CD4-positive, alpha-beta T cell treated with Interleukin-4 for 4 hours (primary cell): ENCODE results near the gene SLC1A1.

ENCODE experiments used
- DNase-seq: peaks from one replicate; pipeline ENCODE4 v3.0.0-alpha.2; 2020

SLC1A1 gene

GRCh38 chr9:4581861-4582565 lies 91.7 kb downstream of the SLC1A1 start:
- DNase-seq: no peak

DNA sequence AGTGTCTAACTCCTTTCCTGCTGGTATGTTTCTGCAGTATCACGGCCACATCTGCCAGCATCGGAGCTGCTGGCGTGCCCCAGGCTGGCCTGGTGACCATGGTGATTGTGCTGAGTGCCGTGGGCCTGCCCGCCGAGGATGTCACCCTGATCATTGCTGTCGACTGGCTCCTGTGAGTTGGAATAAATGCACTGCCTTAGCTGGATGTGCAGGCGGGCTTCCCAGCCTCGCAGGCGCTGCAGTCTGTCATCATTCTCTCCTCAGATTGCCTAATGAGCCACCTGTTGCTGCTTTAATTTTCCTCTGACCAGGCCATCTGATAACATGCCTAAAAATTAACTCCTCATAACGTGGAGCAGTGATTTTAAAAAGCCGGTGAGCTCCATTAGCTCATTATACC lies 92.7 kb downstream of the SLC1A1 start:
- no peak for DNase-seq

- DNase-seq: no peak
Observed at GRCh38 chr9:4584636-4585035, 94.4 kb downstream of the SLC1A1 start.

- DNase-seq: no peak
Observed at GRCh38 chr9:4585135-4585534, 94.9 kb downstream of the SLC1A1 start.

DNA sequence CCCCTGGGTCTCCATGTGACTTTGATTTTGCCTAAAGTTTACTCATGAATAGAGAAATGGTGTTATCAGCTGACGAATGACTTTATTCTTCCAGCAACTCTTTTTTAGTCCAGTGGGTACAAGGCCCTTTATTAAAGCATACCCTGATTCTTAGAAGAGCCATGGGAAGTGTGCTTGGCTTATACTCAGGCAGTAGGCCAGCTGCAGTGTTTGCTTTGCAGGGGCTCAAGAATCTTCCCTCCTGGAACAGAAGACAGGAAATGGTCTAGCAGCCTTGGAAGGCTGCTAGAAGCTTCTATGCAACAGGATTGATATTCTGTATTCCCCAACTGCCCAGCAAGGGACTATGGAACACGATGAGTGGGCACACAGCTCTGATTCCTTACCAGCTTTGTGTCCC lies 98.5 kb downstream of the SLC1A1 start:
- DNase-seq: no peak

GRCh38 chr9:4590430-4591122 lies 100.3 kb downstream of the SLC1A1 start:
- DNase-seq: no peak

DNA sequence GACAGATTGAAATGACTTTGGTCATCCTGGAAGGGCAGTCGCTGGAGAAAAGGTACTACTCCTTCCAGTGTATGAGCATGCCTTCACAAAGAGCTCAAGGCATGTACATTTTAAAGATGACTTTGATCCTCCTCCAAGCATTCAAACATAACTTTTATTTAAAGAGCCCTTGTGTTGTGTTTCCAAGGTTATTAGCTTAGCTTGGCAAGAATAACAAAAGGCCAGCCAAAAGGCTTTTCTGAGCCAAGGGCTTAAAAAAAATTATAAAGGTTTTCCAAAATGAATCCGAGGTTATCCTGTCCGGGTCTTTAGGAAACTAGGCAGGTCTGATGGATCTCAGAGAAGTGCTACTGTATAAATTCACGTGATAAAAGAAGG lies 100.8 kb downstream of the SLC1A1 start:
- DNase-seq: no peak

DNA sequence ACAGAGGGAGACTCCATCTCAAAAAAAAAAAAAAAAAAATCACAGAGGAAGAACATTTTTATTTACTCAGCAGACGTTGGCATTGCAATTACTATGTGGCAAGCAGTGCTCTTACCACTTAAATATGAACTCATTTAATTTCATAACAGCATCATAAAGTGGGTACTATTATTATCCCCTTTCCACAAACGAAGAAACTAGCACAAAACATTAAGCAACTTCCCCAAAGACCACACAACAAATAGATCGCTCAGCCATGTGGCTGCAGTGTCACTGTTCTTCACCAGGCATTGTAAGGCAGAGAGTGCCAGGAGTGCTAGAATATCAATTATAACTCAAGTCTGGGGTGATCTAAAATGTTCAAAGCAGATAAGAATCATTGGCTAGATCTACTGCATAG lies 102.0 kb downstream of the SLC1A1 start:
- DNase-seq: no peak

GRCh38 chr9:4592886-4593285 lies 102.6 kb downstream of the SLC1A1 start:
- no peak for DNase-seq

GRCh38 chr9:4594545-4594944 lies 104.3 kb downstream of the SLC1A1 start:
- DNase-seq: no peak

GRCh38 chr9:4594994-4595393 lies 104.7 kb downstream of the SLC1A1 start:
- DNase-seq: no peak

- peak; percentile 63 for DNase-seq
Observed at GRCh38 chr9:4596165-4596922, 106.1 kb downstream of the SLC1A1 start.

- DNase-seq: no peak
Observed at GRCh38 chr9:4600368-4600767, 110.1 kb downstream of the SLC1A1 start.

GRCh38 chr9:4603830-4604229 lies 113.6 kb downstream of the SLC1A1 start:
- no peak for DNase-seq

- DNase-seq: peak; percentile 80
Observed at GRCh38 chr9:4604678-4605095, 114.4 kb downstream of the SLC1A1 start.

- peak; percentile 21 for DNase-seq
Observed at GRCh38 chr9:4606033-4606432, 115.8 kb downstream of the SLC1A1 start.

DNA sequence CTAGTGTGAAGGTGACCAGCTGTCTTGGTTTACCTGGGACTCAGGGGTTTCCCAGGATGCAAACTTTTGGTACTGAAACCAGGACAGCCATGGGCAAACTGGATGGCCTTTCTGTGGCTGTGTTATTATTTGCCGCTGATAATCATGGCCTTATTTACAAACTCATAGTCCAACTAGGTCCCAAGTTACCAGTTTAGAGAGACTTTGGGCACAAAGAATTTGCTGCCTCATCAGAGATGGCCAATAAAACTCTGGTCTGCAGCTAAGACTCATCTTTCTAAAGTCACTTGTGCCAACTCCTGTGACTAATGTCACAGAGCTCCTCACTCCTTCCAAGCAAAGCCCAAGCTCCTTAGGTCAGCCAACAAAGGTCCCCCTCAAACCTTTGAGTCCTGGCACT lies 124.4 kb downstream of the SLC1A1 start:
- DNase-seq: no peak

- no peak for DNase-seq
Observed at GRCh38 chr9:4615251-4615650, 125.0 kb downstream of the SLC1A1 start.

DNA sequence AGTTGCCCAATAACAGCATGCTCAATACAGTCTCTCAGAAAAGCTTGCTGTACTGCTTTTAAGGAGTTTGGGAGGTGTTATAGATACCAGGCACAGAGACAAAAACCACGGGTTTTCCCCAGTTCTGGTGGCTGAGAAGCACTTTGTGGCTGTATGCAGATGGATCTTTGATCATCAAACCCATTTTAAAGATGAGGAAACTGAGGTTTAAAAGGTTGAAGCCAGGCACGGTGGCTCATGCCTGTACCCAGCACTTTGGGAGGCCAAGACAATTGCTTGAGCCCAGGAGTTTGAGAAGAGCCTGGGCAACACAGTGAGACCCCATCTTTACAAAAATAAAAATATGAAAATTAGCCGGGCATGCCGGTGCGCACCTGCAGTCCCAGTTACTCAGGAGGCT lies 125.5 kb downstream of the SLC1A1 start:
- DNase-seq: no peak

GRCh38 chr9:4617752-4618151 lies 127.5 kb downstream of the SLC1A1 start:
- no peak for DNase-seq

DNA sequence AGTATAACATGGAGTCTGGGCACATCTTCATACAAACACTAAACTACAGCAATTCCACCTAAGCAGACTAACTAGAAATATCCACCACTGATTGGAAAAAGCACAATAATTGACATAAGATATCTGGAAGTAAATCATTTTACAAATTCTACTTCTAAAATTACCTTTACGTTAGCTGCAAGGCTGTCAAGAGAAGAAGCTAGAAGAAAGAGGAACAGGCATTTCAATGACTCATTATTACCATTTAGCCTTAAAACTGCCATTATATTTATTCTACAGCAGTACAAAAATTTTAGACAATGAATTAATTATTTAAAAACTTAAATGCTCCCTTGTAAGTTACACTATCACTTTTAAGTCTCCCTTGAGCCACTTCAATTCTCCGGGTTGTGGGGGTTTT lies 128.4 kb downstream of the SLC1A1 start:
- no peak for DNase-seq

DNA sequence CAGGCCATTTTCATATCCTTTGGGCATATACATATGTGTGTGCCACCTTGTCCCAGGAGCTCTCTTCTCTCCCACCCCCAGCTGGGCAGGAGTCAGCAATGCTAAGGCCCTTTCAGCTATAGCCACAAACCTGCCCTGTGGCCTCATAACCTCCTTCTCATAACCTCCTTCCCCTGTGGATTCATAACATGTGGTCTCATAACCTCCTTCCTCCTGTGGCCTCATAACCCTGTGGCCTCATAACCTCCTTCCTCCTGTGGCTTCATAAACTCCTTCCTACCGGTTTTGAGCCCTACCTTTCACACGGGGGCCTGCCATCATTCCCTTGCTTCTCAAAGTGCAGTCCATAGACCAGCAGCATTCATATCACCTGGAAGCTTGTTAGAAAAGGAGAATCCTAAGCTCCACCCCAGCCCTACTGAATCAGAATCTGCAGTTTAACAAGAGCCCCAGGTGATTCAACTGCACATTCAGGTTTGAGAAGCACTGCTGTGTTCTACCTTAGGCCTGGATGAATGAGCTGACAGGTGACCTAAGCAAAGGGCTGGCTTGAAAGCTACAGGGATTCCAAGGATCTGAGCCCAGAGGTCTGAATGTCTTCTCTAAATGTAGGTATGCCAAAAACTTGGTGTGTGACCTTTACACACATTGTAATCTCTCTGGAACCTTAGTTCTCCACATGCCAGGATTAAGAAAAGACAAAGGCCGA lies 129.9 kb downstream of the SLC1A1 start:
- DNase-seq: no peak

DNA sequence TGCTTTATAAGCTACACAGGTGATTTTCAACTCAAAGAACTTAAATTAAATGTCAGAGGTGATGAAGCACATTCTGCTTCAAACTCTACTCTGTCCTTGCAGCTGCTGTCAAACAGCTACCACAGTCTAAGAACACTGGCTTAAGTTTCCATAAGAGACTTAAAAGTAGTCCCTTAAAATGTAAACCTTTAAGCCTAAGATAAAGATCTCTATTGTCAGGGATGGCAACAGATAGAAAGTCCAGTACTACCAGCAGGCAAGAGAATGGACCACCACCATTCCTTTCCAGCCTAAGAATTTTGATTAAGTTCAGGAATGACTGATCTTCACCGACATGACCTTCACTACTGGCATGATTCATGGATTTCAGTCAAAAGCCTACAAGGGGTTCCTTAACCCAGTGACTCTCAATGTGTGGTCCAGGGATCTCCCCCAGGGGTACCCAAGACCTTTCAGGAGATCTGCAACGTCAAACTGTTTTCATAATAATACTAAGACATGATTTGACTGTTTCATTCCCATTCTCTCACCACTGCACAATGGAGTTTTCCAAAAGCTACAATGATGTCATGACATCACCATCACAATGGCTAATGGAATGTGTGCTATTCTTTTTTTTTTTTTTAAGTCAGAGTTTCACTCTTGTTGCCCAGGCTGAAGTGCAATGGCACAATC lies 130.8 kb downstream of the SLC1A1 start:
- no peak for DNase-seq
